ENCODE measurements around the gene LSMEM2. TPM values are rescaled to one million over a fixed set of nuclear protein-coding genes. Genes with fewer than 3 reads are reported as not detected.
A peak's percentile ranks its signal among the peaks of the same experiment; 100 is the strongest.

LSMEM2 gene
- polyA plus RNA-seq, 2 of the 4 experiments (the other 2 are of a cell fraction), result 0.09 TPM; not detected in 1

GRCh38 chr3:50322115-50322385, 43.2 kb downstream of the LSMEM2 start:
- H3K4me1 ChIP-seq, result peaks cover 30% of the 10 kb centered on the region
- TF ChIP-seq EHF (CRISPR knock-in tag; IDR thresholded peaks at IDR 0.05) (no peak), HDAC2 (IDR thresholded peaks at IDR 0.05) (no peak), POLR2A (IDR thresholded peaks at IDR 0.05; ENCODE audit: low read length) (no peak), ZNF302 (CRISPR knock-in tag; IDR thresholded peaks at IDR 0.05) (no peak), CBX8 (IDR thresholded peaks at IDR 0.05) (no peak), JUN (IDR thresholded peaks at IDR 0.05) (no peak), RCOR1 (IDR thresholded peaks at IDR 0.05; ENCODE audit: low read depth, low read length) (no peak), HEYL (CRISPR knock-in tag; IDR thresholded peaks at IDR 0.05) (no peak), JUNB (IDR thresholded peaks at IDR 0.05) (no peak), POLR2AphosphoS2 (conservative IDR thresholded peaks at IDR 0.05; ENCODE audit: low read length) (no peak), FOXS1 (CRISPR knock-in tag; IDR thresholded peaks at IDR 0.05) (no peak), NPAS2 (CRISPR knock-in tag; IDR thresholded peaks at IDR 0.05; ENCODE audit: borderline replicate concordance) (no peak), ZSCAN20 (CRISPR knock-in tag; IDR thresholded peaks at IDR 0.05) (no peak)
- peak overlapping the region; percentile 65 for H3K4me3 ChIP-seq
- POLR2A ChIA-PET, result no interaction called here
- FAIRE-seq (no peak), ATAC-seq (no peak), DNase-seq (ENCODE audit: low read depth in 1 of 2, low spot score in 1 of 2) (no peak)
- CTCF ChIA-PET, result interaction anchor here (1.0 to 5.1 kb wide), 6 partner anchors 13 to 33 kb away, joined by 3 to 56 read pairs (median 4); partner anchors contain the start of genes HYAL3 and NAA80
- 76% methylated on average over 7 of the region's 14 CpGs for WGBS (ENCODE audit: missing lambda C conversion rate)
- H3K9me3 ChIP-seq, result no peaks in the 10 kb centered on the region
- peak overlapping the region; percentile 98 for H3K4me2 ChIP-seq
- peak overlapping the region; percentile 99 to 100; a peak in 5 of 6 replicates for H3K27ac ChIP-seq

GRCh38 chr3:50322386-50323091, 43.7 kb downstream of the LSMEM2 start, which contains the start of gene HYAL2:
TSS of gene HYAL2 (minus strand) at chr3:50322745. CDS start at chr3:50320489, 2,256 bp downstream.
- Histone ChIP-seq H3K4me1 (peaks cover 27% of the 10 kb centered on the region), H3K4me2 (peak within 1 kb of the TSS; percentile 98), H3K27ac (peak within 1 kb of the TSS; percentile 99 to 100), H3K4me3 (peak within 1 kb of the TSS; percentile 65), H3K9me3 (no peaks in the 10 kb centered on the region)
- TF ChIP-seq CTCF (IDR thresholded peaks at IDR 0.05) (no peak), SREBF2 (IDR thresholded peaks at IDR 0.05) (no peak), CEBPB (IDR thresholded peaks at IDR 0.05) (no peak), USF2 (IDR thresholded peaks at IDR 0.05) (no peak), ZC3H11A (IDR thresholded peaks at IDR 0.05) (no peak), HMGXB4 (CRISPR knock-in tag; IDR thresholded peaks at IDR 0.05; ENCODE audit: borderline replicate concordance) (no peak), MYC (IDR thresholded peaks at IDR 0.05; ENCODE audit: borderline replicate concordance, low read length) (no peak), KDM1A (IDR thresholded peaks at IDR 0.05; ENCODE audit: low read depth) (no peak), EHF (CRISPR knock-in tag; IDR thresholded peaks at IDR 0.05) (no peak), ZFP36 (IDR thresholded peaks at IDR 0.05; ENCODE audit: borderline replicate concordance, partially characterized antibody) (no peak), JUNB (IDR thresholded peaks at IDR 0.05) (no peak), RCOR1 (IDR thresholded peaks at IDR 0.05; ENCODE audit: low read depth, low read length) (no peak), EP300 (IDR thresholded peaks at IDR 0.05) (no peak), HDAC2 (IDR thresholded peaks at IDR 0.05) (no peak), CBX2 (IDR thresholded peaks at IDR 0.05; ENCODE audit: borderline replicate concordance, low read depth) (no peak), ATOH8 (CRISPR knock-in tag; IDR thresholded peaks at IDR 0.05; ENCODE audit: low read depth) (no peak), TFCP2L1 (CRISPR knock-in tag; IDR thresholded peaks at IDR 0.05) (no peak), FOXS1 (CRISPR knock-in tag; IDR thresholded peaks at IDR 0.05) (no peak)
- ChIA-PET CTCF (interaction anchor here (1.1 to 5.1 kb wide), 5 partner anchors 12 to 96 kb away, joined by 3 to 56 read pairs (median 12); partner anchors contain the start of genes HYAL3 and NAA80), POLR2A (no interaction called here)
- 93% methylated on average over 18 of the region's 31 CpGs for WGBS (ENCODE audit: missing lambda C conversion rate)
- no peak for FAIRE-seq
- no peak for ATAC-seq
- DNase-seq (ENCODE audit: low read depth in 1 of 2, low spot score in 1 of 2), result no peak

All from A549 (cell line).